GM12872 (cell line): ENCODE results near the gene C9orf153.

ENCODE experiments used
- TF ChIP-seq, protein P1 (sequence below): IDR thresholded peaks from 3 replicates; pipeline ENCODE4 v1.5.1; 2011; ENCODE audit warnings: low read depth, mild to moderate bottlenecking, low read length, moderate library complexity; ENCODE audit not compliant: insufficient read depth

The C9orf153 gene

GRCh38 chr9:86207193-86207592 is 52.3 kb downstream of the C9orf153 start:
- TF ChIP-seq, protein P1, sequence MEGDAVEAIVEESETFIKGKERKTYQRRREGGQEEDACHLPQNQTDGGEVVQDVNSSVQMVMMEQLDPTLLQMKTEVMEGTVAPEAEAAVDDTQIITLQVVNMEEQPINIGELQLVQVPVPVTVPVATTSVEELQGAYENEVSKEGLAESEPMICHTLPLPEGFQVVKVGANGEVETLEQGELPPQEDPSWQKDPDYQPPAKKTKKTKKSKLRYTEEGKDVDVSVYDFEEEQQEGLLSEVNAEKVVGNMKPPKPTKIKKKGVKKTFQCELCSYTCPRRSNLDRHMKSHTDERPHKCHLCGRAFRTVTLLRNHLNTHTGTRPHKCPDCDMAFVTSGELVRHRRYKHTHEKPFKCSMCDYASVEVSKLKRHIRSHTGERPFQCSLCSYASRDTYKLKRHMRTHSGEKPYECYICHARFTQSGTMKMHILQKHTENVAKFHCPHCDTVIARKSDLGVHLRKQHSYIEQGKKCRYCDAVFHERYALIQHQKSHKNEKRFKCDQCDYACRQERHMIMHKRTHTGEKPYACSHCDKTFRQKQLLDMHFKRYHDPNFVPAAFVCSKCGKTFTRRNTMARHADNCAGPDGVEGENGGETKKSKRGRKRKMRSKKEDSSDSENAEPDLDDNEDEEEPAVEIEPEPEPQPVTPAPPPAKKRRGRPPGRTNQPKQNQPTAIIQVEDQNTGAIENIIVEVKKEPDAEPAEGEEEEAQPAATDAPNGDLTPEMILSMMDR = no peak

DNA sequence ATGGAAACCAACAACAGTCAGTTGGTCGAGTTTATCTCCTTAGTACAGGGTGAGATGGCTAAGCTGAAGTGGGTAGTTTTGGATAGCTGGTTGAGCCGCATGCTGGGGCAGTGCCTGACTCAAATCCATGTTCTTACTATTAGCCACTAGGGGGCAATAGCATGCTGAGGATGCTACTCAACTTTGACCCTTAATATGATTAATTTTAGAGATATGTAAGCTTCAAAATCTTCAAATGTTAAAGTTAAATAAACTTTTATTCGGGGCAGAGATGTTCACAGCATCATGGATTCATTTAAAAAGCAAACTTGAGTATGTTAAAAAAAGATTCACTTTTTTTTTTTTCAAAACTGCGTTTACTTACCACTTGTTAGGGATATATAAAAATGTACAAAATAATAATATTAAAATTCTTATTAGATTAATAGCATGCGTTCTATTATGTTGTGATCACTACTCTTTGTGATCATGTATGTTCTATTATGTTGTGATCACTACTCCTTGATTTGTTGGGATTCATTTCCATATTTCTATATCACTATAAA is 57.0 kb downstream of the C9orf153 start:
- TF ChIP-seq, protein P1 = peak; percentile 76

DNA sequence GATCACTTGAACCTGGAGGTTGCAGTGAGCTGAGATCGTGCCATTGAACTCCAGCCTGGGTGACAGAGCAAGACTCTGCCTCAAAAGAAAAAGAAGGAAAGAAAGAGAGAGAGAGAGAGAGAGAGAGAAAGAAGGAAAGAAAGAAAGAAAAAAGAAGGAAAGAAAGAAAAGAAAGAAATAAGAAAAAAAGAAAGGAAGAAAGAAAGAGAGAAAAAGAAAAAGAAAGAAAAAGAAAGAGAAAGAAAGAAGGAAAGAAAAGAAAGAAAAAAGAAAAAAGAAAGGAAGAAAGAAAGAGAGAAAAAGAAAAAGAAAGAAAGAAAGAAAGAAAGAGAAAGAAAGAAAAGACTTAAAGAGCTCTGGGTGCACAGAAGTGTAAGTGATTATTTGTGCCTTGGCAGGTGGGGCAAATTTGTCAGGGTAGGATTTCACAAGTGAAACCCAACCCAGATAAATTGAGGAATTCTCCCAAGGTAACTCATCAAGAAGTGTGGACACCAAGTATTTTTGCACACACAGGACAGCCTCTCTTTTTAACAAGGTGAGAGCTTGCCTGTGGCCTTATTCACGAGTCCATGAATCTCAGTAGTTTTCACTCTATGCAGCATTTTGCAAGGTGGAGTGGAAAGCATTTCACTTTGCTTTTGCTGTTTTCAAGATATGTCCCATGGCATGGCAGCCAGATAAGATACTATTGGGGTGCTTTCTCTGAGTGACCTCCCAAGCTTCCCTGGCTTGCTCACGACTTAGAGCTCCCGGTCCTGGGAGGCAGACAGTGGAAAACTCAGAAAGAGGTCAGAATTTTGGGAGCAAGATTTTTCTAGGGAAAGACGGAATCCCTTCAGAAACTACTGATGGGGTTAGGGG is 57.8 kb downstream of the C9orf153 start:
- TF ChIP-seq, protein P1 = no peak

DNA sequence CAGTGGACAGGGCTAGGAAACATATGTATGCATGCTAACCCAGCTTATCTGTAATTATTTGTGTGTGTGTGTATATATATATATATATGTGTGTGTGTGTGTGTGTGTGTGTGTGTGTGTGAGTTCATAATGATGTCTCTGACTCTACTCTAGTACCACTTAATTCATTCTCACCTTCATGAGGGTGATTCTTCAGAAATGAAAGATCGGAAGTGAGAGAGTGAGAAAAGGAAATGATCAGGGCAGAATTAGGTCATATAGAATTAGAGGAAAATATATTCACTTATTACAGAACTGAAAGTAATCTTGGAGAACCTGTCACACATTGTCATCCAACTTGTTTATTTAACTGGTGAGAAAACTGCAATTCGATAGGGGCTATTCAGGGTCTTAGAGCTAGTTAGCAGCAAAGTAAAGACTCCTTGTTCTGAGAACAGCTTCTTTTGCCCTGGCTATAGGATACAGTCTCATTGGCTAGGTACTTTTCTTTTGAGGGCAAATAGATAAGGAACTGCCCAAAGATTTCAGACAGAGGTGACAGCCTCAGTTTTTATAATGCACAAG is 58.8 kb downstream of the C9orf153 start:
- TF ChIP-seq, protein P1 = no peak

DNA sequence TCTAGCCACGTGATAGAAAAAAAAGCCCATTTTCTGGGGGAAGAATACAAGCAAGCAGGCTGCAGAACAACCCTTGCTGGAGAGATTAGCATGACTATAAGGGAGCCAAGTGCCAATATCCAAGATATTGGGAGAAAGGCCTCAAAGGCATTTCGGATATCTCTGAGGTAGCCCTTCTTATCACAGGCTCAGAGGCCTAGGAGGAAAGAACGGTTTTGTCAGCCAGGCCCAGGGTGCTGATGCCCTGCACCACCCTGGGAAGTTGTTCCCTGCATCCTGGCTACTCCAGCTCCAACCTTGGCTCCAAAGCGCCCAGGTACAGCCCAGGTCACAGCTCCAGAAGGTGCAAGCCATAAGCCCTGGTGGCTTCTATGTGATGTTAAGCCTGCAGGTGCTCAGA is 66.4 kb downstream of the C9orf153 start:
- TF ChIP-seq, protein P1 = no peak

DNA sequence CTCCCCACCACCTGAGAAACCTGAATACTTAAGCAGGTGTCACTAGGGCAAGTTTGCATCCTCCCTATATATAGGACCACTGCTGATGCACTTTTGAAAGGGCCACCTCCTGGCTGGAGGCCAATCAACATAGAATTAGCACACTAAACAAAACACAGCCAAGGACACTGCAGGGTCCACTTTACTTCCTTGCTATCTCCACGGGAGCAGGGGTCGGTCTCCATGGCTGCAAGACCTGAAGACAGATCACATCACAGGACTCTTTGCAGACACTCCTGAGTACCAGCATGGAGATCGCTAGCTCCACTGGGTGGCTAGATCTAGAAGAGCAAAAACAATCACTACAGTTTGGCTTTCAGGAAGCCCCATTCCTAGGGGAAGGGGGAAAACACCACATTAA is 72.3 kb downstream of the C9orf153 start:
- TF ChIP-seq, protein P1 = no peak

DNA sequence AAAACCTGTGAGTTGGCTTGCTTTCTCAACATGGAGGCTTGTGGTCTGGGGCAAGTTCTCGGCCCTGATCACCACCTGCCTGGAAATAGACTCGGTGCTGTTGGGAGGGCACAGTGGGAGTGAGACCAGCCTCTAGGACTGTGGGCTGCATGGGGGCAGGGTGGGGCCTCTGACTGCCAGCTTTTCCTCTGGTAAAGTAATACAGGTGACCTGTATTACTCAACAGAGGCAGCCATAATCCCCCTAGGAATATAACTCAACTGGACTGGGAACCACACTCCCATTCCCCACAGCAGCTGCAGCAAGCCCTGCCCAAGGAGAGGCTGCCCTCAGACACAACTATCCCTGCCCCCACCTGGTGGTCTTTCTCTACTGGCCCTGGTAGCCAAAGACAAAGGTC is 72.8 kb downstream of the C9orf153 start:
- TF ChIP-seq, protein P1 = no peak
